ENCODE data around the gene MAP7D3.
"Not testable (repeated sequence)": the region's sequence is repeated elsewhere in the genome, so short reads cannot be mapped to it uniquely, and the experiment has no call there.

The MAP7D3 gene

DNA sequence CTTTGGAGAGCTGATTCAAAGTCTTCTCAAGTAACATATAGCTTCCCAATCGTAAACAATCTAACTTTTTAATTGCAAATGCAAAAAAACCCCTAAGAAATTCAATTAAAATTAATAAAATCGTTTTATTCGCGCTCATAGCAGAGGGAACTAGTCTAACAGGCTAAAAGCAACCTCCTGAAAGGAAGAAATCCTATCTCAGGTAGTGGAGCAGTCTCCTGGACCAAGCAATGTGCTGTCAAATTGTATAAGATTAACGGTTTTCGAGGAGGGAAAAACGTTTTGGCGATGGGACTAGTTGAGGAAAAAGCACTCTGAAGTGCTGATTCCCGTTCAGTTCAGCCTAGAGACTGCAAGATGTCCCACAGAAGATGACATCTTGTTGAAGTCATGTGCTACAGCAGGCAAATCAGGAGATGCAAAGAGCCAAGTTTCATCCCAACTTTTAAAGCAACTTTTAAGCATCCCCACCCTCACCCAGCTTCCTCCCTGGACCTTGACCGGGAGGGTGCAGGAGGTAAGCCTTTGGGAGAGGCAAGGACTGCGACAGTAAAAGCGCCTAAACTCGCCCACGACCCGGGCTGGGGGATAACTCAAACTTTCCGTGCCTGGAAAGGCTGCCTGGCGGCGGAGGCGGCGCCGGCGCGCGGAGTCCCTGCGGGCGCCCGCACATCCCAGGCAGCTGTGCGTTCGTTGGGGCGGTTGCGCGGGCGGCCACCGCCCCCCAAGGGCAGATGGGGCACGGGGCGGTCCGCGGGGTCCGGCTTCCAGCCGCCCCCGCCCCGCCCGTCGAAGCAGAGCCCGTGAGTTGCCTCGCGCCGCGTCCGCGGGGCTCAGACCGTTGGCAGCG, 784 bp downstream of the MAP7D3 start:
- DNase-seq, result peak in 2 of 14 donors; percentile 2 to 5

DNA sequence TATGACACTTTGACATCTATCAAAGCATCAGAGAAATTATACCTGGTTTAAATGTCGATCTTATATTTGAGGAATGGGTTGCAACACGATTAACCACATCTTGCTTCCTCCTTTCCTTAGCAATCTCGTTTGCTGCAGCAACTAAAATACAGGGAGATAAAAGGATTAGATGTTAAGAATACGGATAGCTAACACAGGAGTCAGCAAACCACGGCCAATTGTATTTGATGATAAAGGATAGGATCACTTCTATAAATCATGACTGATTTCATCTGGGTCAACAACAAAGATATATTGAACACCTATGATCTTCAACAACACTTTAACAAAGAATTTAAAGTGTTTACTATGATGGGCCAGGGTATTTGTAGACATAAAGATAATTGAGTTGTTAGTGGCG, 5.0 kb downstream of the MAP7D3 start:
- no peak for DNase-seq

DNA sequence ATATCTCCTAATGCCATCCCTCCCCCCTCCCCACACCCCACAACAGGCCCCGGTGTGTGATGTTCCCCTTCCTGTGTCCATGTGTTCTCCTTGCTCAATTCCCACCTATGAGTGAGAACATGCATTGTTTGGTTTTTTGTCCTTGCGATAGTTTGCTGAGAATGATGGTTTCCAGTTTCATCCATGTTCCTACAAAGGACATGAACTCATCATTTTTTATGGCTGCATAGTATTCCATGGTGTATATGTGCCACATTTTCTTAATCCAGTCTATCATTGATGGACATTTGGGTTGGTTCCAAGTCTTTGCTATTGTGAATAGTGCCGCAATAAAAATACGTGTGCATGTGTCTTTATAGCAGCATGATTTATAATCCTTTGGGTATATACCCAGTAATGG, 13.4 kb downstream of the MAP7D3 start:
- DNase-seq, result not testable (repeated sequence)

GRCh38 chrX:136237074-136237473, 14.1 kb downstream of the MAP7D3 start:
- DNase-seq, result no peak

DNA sequence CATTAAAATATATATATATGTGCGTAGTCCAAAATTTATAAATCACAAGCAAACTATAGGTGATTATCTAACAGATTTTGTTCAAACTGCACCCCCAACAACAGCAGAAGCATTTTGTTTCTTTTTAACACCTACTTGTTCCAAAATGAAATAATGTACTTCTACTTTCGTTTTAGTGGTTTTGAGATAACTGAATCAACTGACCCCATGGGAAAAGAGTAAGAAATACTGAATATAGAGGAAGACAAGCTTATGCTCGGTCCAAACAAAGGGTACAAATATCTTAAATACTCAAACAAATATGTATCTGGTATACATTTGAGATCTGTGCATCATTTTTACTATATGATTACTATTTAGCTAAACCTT, 22.4 kb downstream of the MAP7D3 start:
- DNase-seq, result no peak

GRCh38 chrX:136227948-136228838, 23.0 kb downstream of the MAP7D3 start:
- no peak for DNase-seq

GRCh38 chrX:136227074-136227473, 24.1 kb downstream of the MAP7D3 start:
- no peak for DNase-seq

DNA sequence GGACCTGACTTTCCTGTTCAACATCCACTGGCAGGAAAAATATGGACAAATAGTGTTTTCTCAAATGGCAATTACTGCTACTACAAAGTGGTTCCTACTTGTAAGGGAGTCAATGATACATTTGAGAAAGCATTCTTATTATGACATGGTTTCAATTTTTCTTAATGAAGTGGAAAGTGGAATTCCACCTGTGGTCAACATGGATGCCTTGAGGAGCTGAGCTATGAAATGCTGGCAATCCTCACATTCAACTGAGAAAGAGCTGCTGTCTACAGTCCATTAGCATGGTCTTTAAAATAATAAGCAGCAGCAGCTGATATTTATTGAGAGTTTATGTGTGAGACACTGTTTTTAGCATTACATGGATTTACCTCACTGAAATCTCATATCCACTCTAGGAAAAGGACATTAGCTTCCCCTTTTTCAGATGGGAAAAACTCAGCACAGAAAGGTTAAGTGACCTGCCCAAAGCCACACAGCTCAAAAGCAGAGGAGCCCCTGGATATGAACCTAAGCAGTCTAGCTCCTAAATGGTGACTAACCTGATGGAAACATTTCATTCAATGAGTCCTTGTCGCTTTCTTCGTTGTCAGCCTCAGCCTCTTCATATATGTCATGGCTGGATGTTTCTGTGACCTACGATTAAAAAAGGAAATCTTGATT, 29.2 kb downstream of the MAP7D3 start:
- DNase-seq, result no peak

GRCh38 chrX:136220951-136221350, 30.2 kb downstream of the MAP7D3 start:
- no peak for DNase-seq

DNA sequence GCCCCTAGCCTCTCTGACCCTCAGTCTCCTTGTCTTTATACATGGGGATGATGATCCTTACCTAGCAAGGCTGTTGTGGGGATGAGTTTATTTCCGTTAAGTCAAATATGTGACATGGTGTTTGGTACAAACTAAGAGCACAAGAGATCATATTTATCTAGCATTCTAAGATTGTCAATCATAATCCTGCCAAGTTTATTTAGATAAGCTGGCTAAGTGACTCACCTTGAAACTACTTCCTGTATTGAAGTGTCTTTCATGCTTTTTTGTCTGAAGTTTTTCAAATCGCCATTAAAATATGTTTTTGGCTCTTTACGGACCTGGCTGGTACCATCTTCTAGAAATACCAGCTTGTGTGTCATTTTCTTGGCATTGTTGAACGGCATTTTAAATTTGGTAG, 30.7 kb downstream of the MAP7D3 start:
- no peak for DNase-seq

DNA sequence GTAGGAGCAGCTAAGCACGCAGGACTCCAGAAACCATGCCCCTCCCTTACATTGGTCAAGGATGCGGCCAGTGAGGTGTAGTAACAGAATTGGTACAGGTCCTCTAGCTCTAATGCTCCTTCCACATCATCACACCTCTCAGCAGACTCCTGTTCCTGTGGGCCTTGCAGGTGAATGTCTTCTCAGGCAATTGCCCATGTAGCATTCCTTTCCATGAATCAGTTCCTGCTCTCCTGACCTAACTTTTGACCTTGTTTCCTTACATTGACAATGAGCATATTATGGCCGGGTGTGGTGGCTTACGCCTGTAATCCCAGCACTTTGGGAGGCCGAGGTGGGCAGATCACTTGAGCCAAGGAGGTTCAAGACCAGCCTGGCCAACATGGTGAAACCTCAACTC, 31.3 kb downstream of the MAP7D3 start:
- DNase-seq, result no peak

DNA sequence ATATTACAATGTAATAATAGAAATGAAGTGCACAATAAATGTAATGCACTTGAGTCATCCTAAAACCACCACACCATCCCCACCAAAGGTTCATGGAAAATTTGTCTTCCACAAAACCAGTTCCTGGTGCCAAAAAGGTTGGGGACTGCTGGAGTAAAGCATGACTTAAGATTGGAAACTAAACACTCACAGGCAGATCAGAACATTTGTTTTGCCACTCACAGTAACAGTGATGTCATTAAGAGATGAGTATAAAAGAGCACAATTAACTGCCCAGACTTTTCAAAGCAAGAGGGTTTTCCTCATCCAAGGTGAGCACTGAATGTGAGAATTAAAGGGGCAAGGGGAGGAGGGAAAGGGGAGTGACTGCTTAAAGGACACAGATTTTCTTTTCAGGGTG, 35.6 kb downstream of the MAP7D3 start:
- no peak for DNase-seq

DNA sequence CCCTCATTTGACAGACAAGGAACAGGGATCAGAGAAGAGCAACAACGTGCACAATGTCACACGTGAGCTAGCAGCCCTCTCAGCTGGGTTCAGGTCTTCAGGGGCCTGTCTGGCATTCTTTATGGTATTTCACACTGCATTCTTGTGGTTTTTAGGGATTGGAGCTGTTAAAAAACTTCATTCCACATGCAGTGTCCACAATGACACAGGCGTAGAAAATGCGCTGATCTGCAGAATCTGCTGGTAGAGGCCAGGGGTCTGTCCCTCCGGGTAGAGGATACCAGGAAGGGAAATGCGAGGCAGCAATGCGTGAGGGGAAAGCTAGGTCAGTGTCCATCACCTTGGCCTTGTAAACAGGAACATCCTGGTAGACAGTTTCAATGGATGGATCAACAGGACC, 36.6 kb downstream of the MAP7D3 start:
- DNase-seq, result no peak

GRCh38 chrX:136212557-136213111, 38.6 kb downstream of the MAP7D3 start:
- no peak for DNase-seq

DNA sequence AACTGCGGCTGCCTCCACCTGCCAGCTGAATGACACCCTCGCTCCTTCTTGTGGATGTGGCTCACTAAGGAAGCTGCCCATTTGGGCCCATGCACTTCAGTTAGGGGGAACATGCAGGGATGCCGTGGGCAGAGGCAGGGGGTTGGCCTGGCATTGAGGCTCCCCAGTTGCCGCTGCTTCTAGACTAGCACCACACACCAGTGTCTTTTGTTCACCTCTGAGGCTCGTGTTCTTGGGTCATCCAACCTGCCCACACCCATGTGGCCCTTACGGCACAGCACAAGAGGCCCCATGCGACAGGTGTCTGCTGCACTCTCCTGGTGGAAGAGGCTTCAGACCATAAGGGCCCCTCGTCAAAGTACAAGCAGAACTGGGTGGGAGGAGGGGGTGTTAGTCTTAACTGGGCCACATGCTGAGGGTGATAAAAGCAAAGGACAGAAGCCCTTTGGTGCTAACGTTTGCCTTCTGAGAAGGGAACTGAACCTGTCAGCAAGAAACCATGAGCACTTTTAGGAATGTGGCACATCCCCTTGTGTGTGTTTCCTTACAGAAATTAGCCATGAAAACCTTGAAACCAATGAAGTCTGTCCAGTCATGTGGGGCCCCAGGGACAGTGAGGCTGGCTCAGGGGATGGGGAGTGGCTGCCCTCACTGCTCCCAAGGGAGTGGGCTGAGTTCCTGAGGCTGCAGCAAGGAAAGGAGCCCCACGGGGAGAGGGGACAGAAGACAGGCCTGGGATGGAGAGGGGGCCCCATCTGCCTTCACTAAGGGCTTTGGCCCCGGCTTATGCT, 39.2 kb downstream of the MAP7D3 start:
- DNase-seq, result no peak

DNA sequence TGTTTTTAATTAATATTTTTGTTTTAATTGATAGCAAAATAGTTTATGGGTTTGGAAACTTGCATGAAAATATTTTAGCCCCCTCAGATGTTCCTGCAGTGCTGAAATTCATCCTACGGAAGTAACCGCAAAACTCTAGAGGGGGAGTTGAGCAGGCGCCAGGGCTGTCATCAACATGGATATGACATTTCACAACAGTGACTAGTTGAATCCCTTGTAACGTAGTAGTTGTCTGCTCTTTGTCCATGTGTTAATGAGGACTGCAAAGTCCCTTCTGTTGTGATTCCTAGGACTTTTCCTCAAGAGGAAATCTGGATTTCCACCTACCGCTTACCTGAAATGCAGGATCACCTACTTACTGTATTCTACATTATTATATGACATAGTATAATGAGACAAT, 40.4 kb downstream of the MAP7D3 start:
- DNase-seq, result no peak

DNA sequence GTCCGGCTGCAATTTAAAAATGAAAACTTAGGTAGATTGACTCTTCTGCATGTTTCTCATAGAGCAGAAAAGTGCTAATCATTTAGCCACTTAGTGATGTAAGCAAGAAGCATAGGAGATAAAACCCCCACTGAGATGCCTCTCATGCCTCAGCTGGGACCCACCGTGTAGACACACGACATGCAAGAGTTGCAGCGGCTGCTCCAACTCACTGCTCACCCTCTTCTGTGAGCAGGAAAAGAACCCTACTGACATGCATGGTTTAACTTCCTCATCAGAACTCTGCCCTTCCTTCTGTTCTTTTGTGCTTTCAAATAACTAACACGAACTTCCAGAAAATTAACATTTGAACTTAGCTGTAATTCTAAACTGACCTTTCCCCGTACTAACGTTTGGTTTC, 41.0 kb downstream of the MAP7D3 start:
- no peak for DNase-seq

DNA sequence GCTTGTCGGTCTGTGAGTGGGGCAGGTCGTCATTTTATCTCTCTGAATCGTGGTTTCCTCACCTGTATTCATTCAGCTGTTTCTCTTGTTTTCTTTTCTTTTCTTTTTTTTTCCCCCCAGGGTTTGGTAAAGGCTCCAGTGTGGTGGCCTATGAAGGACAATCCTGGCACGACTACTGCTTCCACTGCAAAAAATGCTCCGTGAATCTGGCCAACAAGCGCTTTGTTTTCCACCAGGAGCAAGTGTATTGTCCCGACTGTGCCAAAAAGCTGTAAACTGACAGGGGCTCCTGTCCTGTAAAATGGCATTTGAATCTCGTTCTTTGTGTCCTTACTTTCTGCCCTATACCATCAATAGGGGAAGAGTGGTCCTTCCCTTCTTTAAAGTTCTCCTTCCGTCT, 41.4 kb downstream of the MAP7D3 start:
- no peak for DNase-seq

GRCh38 chrX:136209016-136209738, 42.0 kb downstream of the MAP7D3 start:
- peak in 2 of 14 donors; percentile 8 to 12 for DNase-seq

DNA sequence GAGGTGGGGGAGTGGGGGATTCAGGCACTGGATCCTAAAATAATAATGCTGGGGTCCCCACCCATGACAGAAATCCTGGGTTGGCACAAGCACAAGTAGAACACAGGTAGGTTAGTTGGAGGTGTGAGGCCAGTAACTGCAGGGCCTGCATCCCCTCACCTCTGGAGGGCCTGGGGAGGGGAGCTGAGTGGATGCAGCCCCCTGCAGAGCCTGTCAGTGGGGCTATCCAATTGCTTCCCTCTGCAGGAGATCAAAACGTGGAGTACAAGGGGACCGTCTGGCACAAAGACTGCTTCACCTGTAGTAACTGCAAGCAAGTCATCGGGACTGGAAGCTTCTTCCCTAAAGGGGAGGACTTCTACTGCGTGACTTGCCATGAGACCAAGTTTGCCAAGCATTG, 43.7 kb downstream of the MAP7D3 start:
- DNase-seq, result no peak

DNA sequence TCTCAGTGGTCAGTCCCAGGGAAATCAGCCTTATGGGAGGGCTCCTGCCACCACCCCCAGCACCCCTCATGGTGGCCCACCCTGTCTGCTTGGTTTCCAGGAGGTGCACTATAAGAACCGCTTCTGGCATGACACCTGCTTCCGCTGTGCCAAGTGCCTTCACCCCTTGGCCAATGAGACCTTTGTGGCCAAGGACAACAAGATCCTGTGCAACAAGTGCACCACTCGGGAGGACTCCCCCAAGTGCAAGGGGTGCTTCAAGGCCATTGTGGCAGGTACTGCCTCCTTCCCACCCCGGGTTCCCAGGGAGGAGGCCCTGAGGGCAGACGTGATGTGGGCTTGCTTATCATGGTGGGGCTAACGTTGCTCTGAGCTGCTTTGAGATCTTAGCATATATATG, 44.3 kb downstream of the MAP7D3 start:
- no peak for DNase-seq
